DND-41 (cell line): ENCODE data around the gene XRCC4.

Experiments
- CTCF ChIP-seq: IDR thresholded peaks from 2 replicates; pipeline ENCODE4 v1.5.1; 2012; ENCODE audit warnings: borderline replicate concordance, low read length, moderate library complexity, mild to moderate bottlenecking; ENCODE audit not compliant: poor library complexity, severe bottlenecking; ENCODE audit errors: extremely low read depth
- EZH2 ChIP-seq: IDR thresholded peaks from 3 replicates; pipeline ENCODE4 v1.6.1; 2012; ENCODE audit warnings: borderline replicate concordance, low read depth, mild to moderate bottlenecking, moderate library complexity, low read length, inconsistent platforms; ENCODE audit not compliant: severe bottlenecking

GRCh38 chr5:83342465-83342864, 265.1 kb downstream of the XRCC4 start:
- TF ChIP-seq EZH2 (no peak), CTCF (no peak)
